GM12878 (cell line): Measurements from ENCODE around the gene ZDHHC22. TPM values are rescaled to one million over a fixed set of nuclear protein-coding genes. Genes with fewer than 3 reads are reported as not detected.

Source experiments
- ATAC-seq: fragments of 200-7000 bp; cut with Tn5 transposase; 3 replicates; pipeline ENCODE4 v1.9.1; 2020; ENCODE audit warnings: mild to moderate bottlenecking, moderate library complexity
- BruUV-seq: library from RNA; stranded (reverse); fragments of 400-500 nt; replicated peaks from 2 replicates; lab custom pipeline; 2021; lab: Mats Ljungman, UMichigan
- CTCF ChIA-PET: fragments of 300-600 bp; sonication (Branson Sonifier 250); formaldehyde crosslinking; extraction: SDS; loops from one replicate; lab custom pipeline; 2021; ENCODE audit warnings: inconsistent platforms; lab: Yijun Ruan, JAX
- POLR2A ChIA-PET: fragments of 350-600 bp; formaldehyde crosslinking; extraction: SDS; loops from one replicate; lab custom pipeline; 2021; ENCODE audit warnings: inconsistent platforms; lab: Charles Lee
- RAD21 ChIA-PET: fragments of 300-600 bp; sonication (Branson Sonifier 250); formaldehyde crosslinking; loops from one replicate; lab custom pipeline; 2023; ENCODE audit warnings: antibody characterized with exemption; ENCODE audit not compliant: unreplicated experiment; lab: Charles Lee
- SMC1A ChIA-PET: fragments of 300-600 bp; sonication (Branson Sonifier 250); formaldehyde crosslinking; loops from one replicate; lab custom pipeline; 2023; ENCODE audit not compliant: unreplicated experiment, uncharacterized antibody; lab: Charles Lee
- DNase-seq: peaks from one replicate; pipeline ENCODE4 v3.0.0-alpha.2; 2011; ENCODE audit warnings: low read depth, low spot score
- FAIRE-seq: peaks from 3 replicates; lab custom pipeline; 2011; peaks lifted over from hg19 to GRCh38; lab: Jason Lieb, UNC
- H2AFZ ChIP-seq: 2 replicates; pipeline ENCODE4 v1.6.0; 2011; ENCODE audit warnings: low read depth, low read length, control low read depth; ENCODE audit not compliant: control insufficient read depth
- H3K27ac ChIP-seq: 2 replicates; pipeline ENCODE4 v1.5.1; 2011; ENCODE audit warnings: control low read depth; ENCODE audit not compliant: control insufficient read depth, insufficient read depth
- H3K27me3 ChIP-seq, 2 experiments: replicated peaks in 1 of 2; 2 replicates each; pipeline versions ENCODE4 v1.6.0 to v1.6.1; 2011; ENCODE audit warnings: low read length in 1 of 2; ENCODE audit not compliant: control insufficient read depth in 2 of 2, insufficient read depth in 2 of 2
- H3K36me3 ChIP-seq, 2 experiments: 2 replicates each; pipeline ENCODE4 v1.5.1; 2011; ENCODE audit warnings: low read length in 1 of 2; ENCODE audit not compliant: control insufficient read depth in 2 of 2, insufficient read depth in 2 of 2
- H3K4me1 ChIP-seq: 2 replicates; pipeline ENCODE4 v1.6.1; 2011; ENCODE audit warnings: mild to moderate bottlenecking, low read length, moderate library complexity, mixed read lengths; ENCODE audit not compliant: control insufficient read depth, insufficient read depth
- H3K4me2 ChIP-seq: 2 replicates; pipeline ENCODE4 v1.6.0; 2011; ENCODE audit warnings: control low read depth; ENCODE audit not compliant: control insufficient read depth, insufficient read depth
- H3K4me3 ChIP-seq: fragments of 200-600 bp; sonication (generic); 2 replicates; pipeline ENCODE4 v1.5.1; 2016
- H3K79me2 ChIP-seq: 2 replicates; pipeline ENCODE4 v1.6.0; 2011; ENCODE audit warnings: low read length; ENCODE audit not compliant: control insufficient read depth, insufficient read depth
- H3K9ac ChIP-seq: 2 replicates; pipeline ENCODE4 v1.8.0; 2011; ENCODE audit warnings: low read length, control low read depth, mixed read lengths; ENCODE audit not compliant: control insufficient read depth, insufficient read depth
- H3K9me3 ChIP-seq: replicated peaks from 3 replicates; pipeline ENCODE4 v1.5.1; 2011; ENCODE audit warnings: mild to moderate bottlenecking, low read length; ENCODE audit not compliant: control insufficient read depth, insufficient read depth
- H4K20me1 ChIP-seq: 2 replicates; pipeline ENCODE4 v1.6.0; 2011; ENCODE audit not compliant: control insufficient read depth, insufficient read depth
- KAT2A ChIP-seq: conservative IDR thresholded peaks from 2 replicates; pipeline ENCODE4 v1.6.1; 2011; ENCODE audit warnings: low read depth, low read length; ENCODE audit not compliant: control insufficient read depth
- NFYA ChIP-seq: IDR thresholded peaks from 2 replicates; pipeline ENCODE4 v1.6.1; 2011; ENCODE audit warnings: low read depth, mild to moderate bottlenecking, low read length, improper control_type of control experiment, borderline replicate concordance
- PAX8 ChIP-seq: fragments of 450-650 bp; IDR thresholded peaks from 2 replicates; pipeline ENCODE4 v1.6.1; 2017; ENCODE audit warnings: mild to moderate bottlenecking, moderate library complexity
- RAD21 ChIP-seq: IDR thresholded peaks from 2 replicates; pipeline ENCODE4 v1.6.1; 2011; ENCODE audit warnings: mild to moderate bottlenecking, low read depth, low read length, moderate library complexity; ENCODE audit not compliant: insufficient read depth
- SMAD1 ChIP-seq: fragments of 450-650 bp; IDR thresholded peaks from 2 replicates; pipeline ENCODE4 v1.6.1; 2018; ENCODE audit warnings: mild to moderate bottlenecking, low read depth; ENCODE audit not compliant: partially characterized antibody
- SPI1 ChIP-seq: IDR thresholded peaks from 2 replicates; pipeline ENCODE4 v1.6.1; 2011; ENCODE audit warnings: low read depth, mild to moderate bottlenecking, low read length, moderate library complexity, borderline replicate concordance; ENCODE audit not compliant: insufficient read depth
- ZNF592 ChIP-seq: fragments of 450-650 bp; IDR thresholded peaks from 2 replicates; pipeline ENCODE4 v1.6.1; 2017; ENCODE audit warnings: mild to moderate bottlenecking, moderate library complexity
- WGBS: methylation state at CpG from one replicate; pipeline ENCODE4 v1.1.6; 2016; ENCODE audit warnings: low lambda C conversion rate; ENCODE audit not compliant: insufficient replicate concordance, insufficient coverage; ENCODE audit errors: missing lambda C conversion rate; 5-methylcytosine and 5-hydroxymethylcytosine counted together
- in situ Hi-C: fragments of 300-500 bp; cut with MboI; formaldehyde crosslinking; loops from 9 replicates; pipeline ENCODE4 v1.14.3; 2018; ENCODE audit warnings: mixed read lengths
- intact Hi-C: fragments of 100-400 bp; cut with micrococcal nuclease; formaldehyde crosslinking; loops from one replicate; pipeline ENCODE4 v1.14.2; 2022; ENCODE audit not compliant: unreplicated experiment
- polyA plus RNA-seq, 11 experiments: library from polyadenylated mRNA; depleted of rRNA in 4 of 11; unstranded in 6 of 11; stranded (reverse) in 5 of 11; fragments of >200 nt; fragmentation: Nextera tagmentation in 4 of 11; fragmentation: Illumina TruSeq in 1 of 11; extraction: Ambion mirVana in 4 of 11; extraction: Trizol in 1 of 11; gene quantifications; 1 replicate in 1 of 11; 2 replicates in 10 of 11; pipeline versions ENCODE4 v1.2.1 to v1.2.3, GENCODE V29; 2011 to 2016; ENCODE audit warnings: inconsistent platforms in 2 of 11, missing spikeins in 2 of 11, low read depth in 1 of 11
- total RNA-seq, 4 experiments: library from RNA; depleted of rRNA in 3 of 4; stranded (reverse); fragments of >200 nt in 3 of 4; fragmentation: Illumina TruSeq in 1 of 4; extraction: Trizol in 1 of 4; gene quantifications; 2 replicates each; pipeline versions ENCODE4 v1.2.1 to v1.2.3, GENCODE V29; 2013 to 2021

The ZDHHC22 gene
- total and polyA plus RNA-seq, 10 of the 15 experiments (the other 5 are each of a cell fraction or from before 2014, with no cell fraction given) = 0.06 TPM; not detected in 9

GRCh38 chr14:77185093-77185465 is 43.5 kb upstream of the ZDHHC22 start:
- Histone ChIP-seq H3K4me3 (no peak overlapping the region), H3K79me2 (no peaks in the 10 kb centered on the region), H3K36me3 (no peaks in the 10 kb centered on the region), H3K9me3 (no peaks in the 10 kb centered on the region), H4K20me1 (no peaks in the 10 kb centered on the region), H3K27me3 (peaks cover 0 to 4% of the 10 kb centered on the region in 2 experiments; a peak in 2 of 4 replicates), H3K4me2 (no peak overlapping the region), H2AFZ (no peak overlapping the region), H3K27ac (no peak overlapping the region), H3K4me1 (peaks cover 4% of the 10 kb centered on the region), H3K9ac (no peak overlapping the region)
- BruUV-seq = no TSS peak
- in situ Hi-C loops = no loop called here
- TF ChIP-seq NFYA (no peak), PAX8 (no peak)
- no peak for FAIRE-seq
- ChIA-PET CTCF (interaction anchor here (0.7 to 1.7 kb wide), 5 partner anchors 11 to 131 kb away, joined by 3 to 5 read pairs (median 4); no protein-coding TSS in a partner anchor), SMC1A (interaction anchor here (0.8 to 1.4 kb wide), 2 partner anchors 28 to 131 kb away, joined by 3 to 4 read pairs; no protein-coding TSS in a partner anchor), POLR2A (interaction anchor here (0.6 kb wide), 1 partner anchor 206 kb away, joined by 3 read pairs; no protein-coding TSS in a partner anchor), RAD21 (interaction anchor here (1.5 kb wide), 1 partner anchor 28 kb away, joined by 5 read pairs; no protein-coding TSS in a partner anchor)
- no peak for ATAC-seq
- no peak for DNase-seq
- intact Hi-C loops = no loop called here
- WGBS = 11% methylated on average over 2 of the region's 2 CpGs

GRCh38 chr14:77184396-77185092 is 43.0 kb upstream of the ZDHHC22 start:
- Histone ChIP-seq H4K20me1 (no peaks in the 10 kb centered on the region), H3K4me3 (no peak overlapping the region), H3K79me2 (no peaks in the 10 kb centered on the region), H3K36me3 (no peaks in the 10 kb centered on the region), H3K4me1 (peaks cover 4% of the 10 kb centered on the region), H3K27me3 (peaks cover 0 to 3% of the 10 kb centered on the region in 2 experiments; a peak in 1 of 4 replicates), H2AFZ (no peak overlapping the region), H3K4me2 (no peak overlapping the region), H3K9ac (no peak overlapping the region), H3K9me3 (no peaks in the 10 kb centered on the region), H3K27ac (no peak overlapping the region)
- ATAC-seq (peak; percentile 10; the same call in 1 of the 3 replicates), FAIRE-seq (peak; percentile 13), DNase-seq (no peak)
- ChIA-PET POLR2A (interaction anchor here (0.6 to 1.0 kb wide), 2 partner anchors 119 to 206 kb away, joined by 3 read pairs; no protein-coding TSS in a partner anchor), SMC1A (interaction anchor here (1.4 kb wide), 1 partner anchor 29 kb away, joined by 4 read pairs; no protein-coding TSS in a partner anchor), CTCF (interaction anchor here (0.6 to 2.0 kb wide), 7 partner anchors 11 to 131 kb away, joined by 3 to 8 read pairs (median 4); no protein-coding TSS in a partner anchor), RAD21 (interaction anchor here (1.5 kb wide), 1 partner anchor 29 kb away, joined by 5 read pairs; no protein-coding TSS in a partner anchor)
- in situ Hi-C loops (no loop called here), intact Hi-C loops (no loop called here)
- BruUV-seq = no TSS peak
- TF ChIP-seq RAD21 (no peak), ZNF592 (no peak), KAT2A (no peak), SPI1 (0 out of 2 replicates have a peak, but pooled peaks have one; percentile 10), SMAD1 (no peak)
- 4% methylated on average over 11 of the region's 11 CpGs for WGBS
